Adrenal gland (tissue), 5 donors: Measurements from ENCODE around the gene AGK.

Experiments
- POLR2A ChIP-seq, 2 donors: fragments of 450-650 bp; IDR thresholded peaks; one replicate each; pipeline ENCODE4 v1.6.1; 2017; ENCODE audit warnings: antibody characterized with exemption in 2 of 2, mild to moderate bottlenecking in 2 of 2, moderate library complexity in 1 of 2
- TF ChIP-seq, protein P1 (sequence below), 6 experiments: fragments of 450-650 bp in 4 of 6; fragments of 200-600 bp in 2 of 6; sonication (generic) in 1 of 6; IDR thresholded peaks; 1 replicate in 5 of 6; 2 replicates in 1 of 6; pipeline versions ENCODE4 v1.5.1 to v1.8.0; 2016 to 2021; ENCODE audit warnings: antibody characterized with exemption in 6 of 6, mild to moderate bottlenecking in 2 of 6, moderate library complexity in 1 of 6
- donor health status: DM: no; HTN: no; CAD: no.

DNA sequence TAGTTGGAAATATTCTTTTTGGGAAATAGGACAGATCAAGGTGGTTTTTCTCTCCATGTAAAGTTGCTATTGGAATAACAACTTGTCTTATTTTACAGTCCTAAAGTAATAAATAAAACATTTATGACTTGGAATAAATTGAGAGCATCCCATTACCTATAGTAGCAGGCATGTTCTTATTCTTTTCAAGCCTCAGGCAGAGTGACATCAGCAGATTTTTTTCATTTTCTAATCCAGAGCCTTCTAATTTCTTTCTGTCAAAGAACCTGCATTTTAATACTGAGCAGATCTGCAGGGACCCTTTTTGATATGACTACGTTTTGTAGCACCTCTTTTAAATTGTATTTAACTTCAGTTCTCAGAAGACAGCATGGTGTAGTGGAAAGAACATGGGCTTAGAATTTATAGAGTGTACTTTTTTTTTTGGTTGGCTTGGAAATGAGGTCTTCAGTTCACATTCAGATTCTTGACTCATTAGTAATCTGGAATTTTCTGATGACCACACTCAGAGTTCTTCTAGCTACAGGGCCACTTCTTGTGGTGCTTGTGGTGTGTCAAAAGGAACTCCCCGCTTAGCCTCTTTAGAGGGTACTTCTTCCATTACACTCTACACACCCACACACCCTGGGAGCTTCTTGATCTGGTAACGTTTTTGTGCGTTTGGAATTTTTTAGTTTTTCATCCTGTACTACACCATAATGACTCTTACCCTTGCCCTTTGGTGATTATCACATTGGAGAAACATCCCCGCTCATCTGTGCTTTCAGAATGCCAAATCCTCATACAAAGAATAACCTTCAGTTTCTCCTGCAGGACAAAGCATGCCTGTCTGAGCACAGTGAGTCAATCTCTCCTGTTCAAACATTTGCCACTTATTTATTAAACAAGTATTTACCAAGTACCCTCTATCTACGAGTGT lies 34.6 kb downstream of the AGK start:
- TF ChIP-seq, protein P1, sequence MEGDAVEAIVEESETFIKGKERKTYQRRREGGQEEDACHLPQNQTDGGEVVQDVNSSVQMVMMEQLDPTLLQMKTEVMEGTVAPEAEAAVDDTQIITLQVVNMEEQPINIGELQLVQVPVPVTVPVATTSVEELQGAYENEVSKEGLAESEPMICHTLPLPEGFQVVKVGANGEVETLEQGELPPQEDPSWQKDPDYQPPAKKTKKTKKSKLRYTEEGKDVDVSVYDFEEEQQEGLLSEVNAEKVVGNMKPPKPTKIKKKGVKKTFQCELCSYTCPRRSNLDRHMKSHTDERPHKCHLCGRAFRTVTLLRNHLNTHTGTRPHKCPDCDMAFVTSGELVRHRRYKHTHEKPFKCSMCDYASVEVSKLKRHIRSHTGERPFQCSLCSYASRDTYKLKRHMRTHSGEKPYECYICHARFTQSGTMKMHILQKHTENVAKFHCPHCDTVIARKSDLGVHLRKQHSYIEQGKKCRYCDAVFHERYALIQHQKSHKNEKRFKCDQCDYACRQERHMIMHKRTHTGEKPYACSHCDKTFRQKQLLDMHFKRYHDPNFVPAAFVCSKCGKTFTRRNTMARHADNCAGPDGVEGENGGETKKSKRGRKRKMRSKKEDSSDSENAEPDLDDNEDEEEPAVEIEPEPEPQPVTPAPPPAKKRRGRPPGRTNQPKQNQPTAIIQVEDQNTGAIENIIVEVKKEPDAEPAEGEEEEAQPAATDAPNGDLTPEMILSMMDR (IDR thresholded peaks at IDR 0.05) = no peak
- TF ChIP-seq POLR2A (IDR thresholded peaks at IDR 0.05) = no peak
